ENCODE results near the gene DYNC1LI2. TPM values are rescaled to one million over a fixed set of nuclear protein-coding genes. Genes with fewer than 3 reads are reported as not detected.

The DYNC1LI2 gene
- total and polyA plus RNA-seq, 2 of the 8 experiments (the other 6 are each of a cell fraction or from before 2014, with no cell fraction given), result 35.0 to 70.8 TPM

- POLR2A ChIA-PET (ENCODE audit: partially characterized antibody), result interaction anchor here (1.3 kb wide), 1 partner anchor 34 kb away, joined by 3 read pairs; no protein-coding TSS in a partner anchor
- no peak overlapping the region; a peak in 1 of 7 replicates for H3K9ac ChIP-seq (replicated peaks in 1 of 4; ENCODE audit: extremely low read depth in 1 of 4, low read depth in 3 of 4, low read length in 3 of 4)
- no peak overlapping the region for H4K91ac ChIP-seq (replicated peaks; ENCODE audit: insufficient read length, low read length)
- no peak overlapping the region for H3K23ac ChIP-seq (ENCODE audit: insufficient read length)
- H2BK5ac ChIP-seq (ENCODE audit: low read depth, low read length), result no peak overlapping the region
- no peaks in the 10 kb centered on the region for H3K27me3 ChIP-seq (replicated peaks in 1 of 4; ENCODE audit: control insufficient read depth in 3 of 4, extremely low read depth in 1 of 4, insufficient read depth in 3 of 4, low read length in 3 of 4)
- H4K20me1 ChIP-seq (replicated peaks in 1 of 2; ENCODE audit: control insufficient read depth in 1 of 2, insufficient read depth in 2 of 2, low read length in 2 of 2), result peaks cover 0 to 7% of the 10 kb centered on the region in 2 experiments
- H3K4me1 ChIP-seq (replicated peaks in 1 of 4; ENCODE audit: control insufficient read depth in 3 of 4, insufficient read depth in 4 of 4, low read length in 3 of 4), result 0 out of 7 replicates have a peak, but pooled peaks cover 0 to under 1% (median 0%) of the 10 kb centered on the region in 4 experiments
- H3K4me3 ChIP-seq (ENCODE audit: extremely low read depth in 1 of 4, insufficient read depth in 2 of 4, low read depth in 3 of 4, low read length in 4 of 4), result no peak overlapping the region
- peaks cover 0 to 28% of the 10 kb centered on the region in 2 experiments; a peak in 2 of 4 replicates for H3K79me2 ChIP-seq (ENCODE audit: control insufficient read depth in 1 of 2, insufficient read depth in 2 of 2, low read length in 2 of 2)
- H3K4ac ChIP-seq (replicated peaks; ENCODE audit: insufficient read length, low read depth, low read length), result no peak overlapping the region
- H2AFZ ChIP-seq (ENCODE audit: low read length), result no peak overlapping the region
- no peak overlapping the region for H2BK20ac ChIP-seq (ENCODE audit: low read length)
- H2BK120ac ChIP-seq (replicated peaks; ENCODE audit: low read depth, low read length), result no peak overlapping the region
- 90% methylated on average over 1 of the region's 1 CpG; no CpG with 5 or more reads in 1 of the 2 experiments for WGBS, 2 experiments (ENCODE audit: extremely low coverage in 1 of 2, insufficient coverage in 1 of 2, insufficient read length in 1 of 2, insufficient replicate concordance in 2 of 2, low coverage in 1 of 2, low lambda C conversion rate in 2 of 2, missing lambda C conversion rate in 1 of 2)
- TF ChIP-seq HDAC6 (IDR thresholded peaks at IDR 0.05; ENCODE audit: low read depth, low read length) (no peak), PHF8 (conservative IDR thresholded peaks at IDR 0.05; ENCODE audit: low read depth, low read length) (no peak), TEAD4 (IDR thresholded peaks at IDR 0.05; ENCODE audit: low read depth, low read length) (no peak), MAX (IDR thresholded peaks at IDR 0.05) (no peak), CHD2 (IDR thresholded peaks at IDR 0.05; ENCODE audit: low read length) (no peak), SUZ12 (IDR thresholded peaks at IDR 0.05; ENCODE audit: low read length) (no peak), POLR2A (IDR thresholded peaks at IDR 0.05; ENCODE audit: control extremely low read depth in 1 of 2, low read depth in 2 of 2, low read length in 2 of 2) (no peak)
- H3K18ac ChIP-seq (ENCODE audit: extremely low read depth, low read length), result no peak overlapping the region
- H3K23me2 ChIP-seq (ENCODE audit: low read depth, low read length), result no peaks in the 10 kb centered on the region
- DNase-seq (ENCODE audit: low read depth in 1 of 2, low spot score in 2 of 2), result no peak
- no peaks in the 10 kb centered on the region for H3K9me3 ChIP-seq (ENCODE audit: insufficient read depth in 2 of 2, low read depth in 1 of 2, low read length in 1 of 2)
- H3K4me2 ChIP-seq (ENCODE audit: insufficient read depth in 1 of 2, low read depth in 2 of 2, low read length in 2 of 2), result no peak overlapping the region
- FAIRE-seq, result no peak
- no peak overlapping the region for H3K56ac ChIP-seq (replicated peaks; ENCODE audit: insufficient read length, low read depth, low read length)
- H3K79me1 ChIP-seq (ENCODE audit: low read depth, low read length), result peaks cover 12% of the 10 kb centered on the region
- CTCF ChIA-PET (ENCODE audit: partially characterized antibody), result interaction anchor here (0.7 to 2.8 kb wide), 3 partner anchors 12 to 74 kb away, joined by 3 to 7 read pairs (median 3); no protein-coding TSS in a partner anchor
- no peak overlapping the region for H4K5ac ChIP-seq (ENCODE audit: insufficient read length, low read depth, low read length)
- no peaks in the 10 kb centered on the region for H3K36me3 ChIP-seq (ENCODE audit: control insufficient read depth in 2 of 4, insufficient read depth in 4 of 4, low read length in 3 of 4)
- no peak overlapping the region for H4K8ac ChIP-seq (ENCODE audit: extremely low read depth, insufficient read depth, low read length)
- H3K27ac ChIP-seq (ENCODE audit: low read depth, low read length), result no peak overlapping the region
- H2BK15ac ChIP-seq (ENCODE audit: low read length), result no peak overlapping the region
- no peak overlapping the region for H3K14ac ChIP-seq (ENCODE audit: insufficient read length)
- no peak overlapping the region for H2AK5ac ChIP-seq (ENCODE audit: low read depth, low read length)
- H2BK12ac ChIP-seq (ENCODE audit: low read depth, low read length), result no peak overlapping the region
These were observed 69.1 kb downstream of the DYNC1LI2 start for GRCh38 chr16:66682271-66682670.
